Middle frontal gyrus (tissue), 1 donor: ENCODE measurements around the gene RUNX2.

Experiments used
- DNase-seq: peaks from one replicate; pipeline ENCODE4 v3.0.0-alpha.2; 2015; ENCODE audit warnings: low spot score; ENCODE audit errors: extremely low spot score

The RUNX2 gene

DNA sequence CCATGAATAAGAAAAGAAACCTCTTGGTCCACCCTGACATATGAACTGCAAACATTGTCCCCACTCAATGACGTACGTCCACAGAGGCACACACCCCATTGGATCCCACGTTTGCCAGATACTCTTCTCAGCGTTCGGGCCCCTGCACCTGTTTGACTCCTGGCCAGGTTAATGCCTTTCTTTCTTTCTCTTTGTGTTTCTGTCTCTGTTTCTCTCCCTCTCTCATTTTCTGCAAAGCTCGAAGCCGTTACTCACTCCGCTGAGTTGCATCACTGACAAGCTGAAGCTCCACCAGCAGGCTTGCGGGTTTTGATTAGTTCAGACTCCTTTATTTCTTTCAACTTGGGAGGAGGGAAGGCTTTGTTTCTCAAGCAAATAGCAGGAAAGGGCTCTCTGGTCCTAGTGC, 185.1 kb downstream of the RUNX2 start:
- no peak for DNase-seq

DNA sequence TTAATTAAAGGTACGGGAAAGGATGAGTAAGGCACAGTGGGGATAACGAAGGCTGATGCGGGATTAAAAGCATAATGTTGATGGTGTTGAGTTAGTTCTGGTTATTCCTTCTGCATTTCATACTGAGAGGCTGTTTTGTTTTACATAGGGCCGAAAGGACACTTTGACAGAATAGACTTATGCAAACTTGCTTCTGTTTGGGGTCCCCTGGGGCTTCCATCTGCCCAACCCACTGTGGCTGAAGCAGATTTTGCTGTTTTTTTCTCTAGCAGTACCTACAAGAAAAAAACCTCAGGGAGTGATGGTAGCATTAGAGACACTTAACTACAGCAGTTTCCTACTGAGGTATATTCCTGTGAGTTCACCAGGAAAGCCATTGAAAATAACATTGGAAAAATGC, 185.7 kb downstream of the RUNX2 start:
- DNase-seq, result no peak

DNA sequence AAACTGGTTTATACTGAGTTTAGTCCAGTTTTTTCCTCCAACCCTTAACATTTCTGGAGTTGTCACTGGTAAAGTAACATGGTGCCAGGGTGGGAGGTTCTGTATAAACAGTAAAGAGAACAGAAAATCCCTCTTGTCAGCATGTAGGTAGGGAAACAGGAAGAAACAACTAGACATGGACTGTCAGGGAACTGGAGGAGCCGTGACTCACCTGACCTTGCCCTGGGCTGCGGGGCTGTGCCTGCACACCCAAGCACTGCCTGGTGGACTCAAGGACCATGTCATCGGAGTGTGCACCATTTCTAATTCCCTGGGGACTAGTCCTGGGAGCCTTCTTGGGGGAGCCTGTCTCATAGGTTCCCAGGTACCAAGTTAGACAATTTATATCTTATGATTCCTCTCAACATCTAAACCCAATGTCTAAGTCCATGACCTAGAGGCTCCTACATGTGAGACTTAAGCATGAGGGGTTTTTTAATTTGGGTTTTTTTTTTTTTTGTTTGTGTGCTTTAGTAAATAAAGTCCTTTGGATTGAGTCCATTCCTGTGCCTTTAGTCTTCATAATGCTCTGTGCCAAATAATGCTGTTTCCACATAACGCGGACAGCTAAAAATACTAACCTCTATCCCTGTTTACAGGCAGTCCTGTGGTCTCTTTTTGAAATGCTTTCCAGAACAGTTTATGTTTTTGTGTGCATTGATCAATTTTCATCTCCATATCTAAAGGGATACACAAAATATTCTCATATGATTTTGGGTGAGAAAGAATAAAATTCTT, 186.5 kb downstream of the RUNX2 start:
- no peak for DNase-seq

DNA sequence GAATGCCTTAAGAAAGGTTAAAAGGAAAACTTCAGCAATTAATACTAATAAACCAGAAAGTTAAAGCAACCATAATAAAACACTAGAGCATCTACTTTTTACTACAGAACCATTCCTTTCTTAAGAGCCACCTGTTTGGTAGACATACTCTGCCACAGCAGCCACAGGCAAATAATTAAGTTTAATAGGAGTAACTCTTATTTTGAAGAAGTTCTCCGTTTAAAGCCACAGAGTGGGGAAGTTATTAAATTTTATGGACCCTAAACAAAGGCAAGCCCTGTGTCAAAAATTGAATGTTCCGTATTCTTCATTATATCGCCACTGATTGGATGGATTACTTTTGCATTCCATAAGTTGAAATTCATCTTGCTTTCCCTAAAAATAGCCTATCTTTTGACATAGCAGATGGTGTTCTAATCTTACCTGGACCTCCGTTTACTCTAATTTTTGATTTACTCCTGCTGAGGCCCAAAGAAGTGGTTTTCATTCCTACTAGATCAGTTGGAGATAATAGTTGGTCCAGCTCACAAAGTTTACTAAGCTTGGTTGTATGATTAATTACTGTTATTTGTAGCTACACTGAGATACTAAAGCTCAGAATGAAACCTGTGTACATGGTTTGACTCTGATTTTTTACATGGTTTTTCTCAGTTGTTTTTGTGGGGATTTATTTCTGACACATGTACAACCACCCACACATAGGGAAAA, 190.0 kb downstream of the RUNX2 start:
- DNase-seq, result no peak

- no peak for DNase-seq
Measured at GRCh38 chr6:45521226-45521625, 193.1 kb downstream of the RUNX2 start.

- no peak for DNase-seq
Measured at GRCh38 chr6:45522486-45522885, 194.4 kb downstream of the RUNX2 start.

GRCh38 chr6:45527210-45527609, 199.1 kb downstream of the RUNX2 start:
- DNase-seq, result no peak

DNA sequence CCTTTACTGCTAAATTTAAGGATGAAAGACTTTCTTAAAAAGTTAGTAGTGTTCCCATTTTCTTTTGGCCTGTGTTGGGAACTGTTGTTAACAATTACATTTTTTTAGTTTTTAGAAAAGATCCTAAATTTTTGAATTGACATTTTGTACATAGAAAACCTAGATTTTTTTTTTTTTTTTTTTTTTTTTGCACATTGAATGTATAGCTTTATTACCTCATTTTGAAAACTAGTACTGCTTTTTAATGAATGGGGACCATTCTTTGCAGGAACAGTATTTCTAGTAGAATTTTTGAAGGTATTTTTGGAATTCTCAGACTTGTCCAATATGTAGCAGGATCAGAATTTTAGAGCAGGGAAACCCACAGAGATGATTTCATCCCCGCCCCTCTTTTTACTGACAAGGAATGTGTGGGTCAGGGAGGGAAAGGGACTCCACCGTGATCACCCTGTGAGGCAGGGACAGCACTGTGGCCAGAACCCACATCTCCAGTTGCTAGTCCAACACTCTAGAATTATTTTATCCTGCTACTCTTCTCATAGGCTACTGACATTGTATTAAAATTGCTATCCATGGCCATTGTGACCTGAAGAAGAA, 204.0 kb downstream of the RUNX2 start:
- DNase-seq, result no peak

GRCh38 chr6:45532721-45533210, 204.6 kb downstream of the RUNX2 start:
- DNase-seq, result no peak

DNA sequence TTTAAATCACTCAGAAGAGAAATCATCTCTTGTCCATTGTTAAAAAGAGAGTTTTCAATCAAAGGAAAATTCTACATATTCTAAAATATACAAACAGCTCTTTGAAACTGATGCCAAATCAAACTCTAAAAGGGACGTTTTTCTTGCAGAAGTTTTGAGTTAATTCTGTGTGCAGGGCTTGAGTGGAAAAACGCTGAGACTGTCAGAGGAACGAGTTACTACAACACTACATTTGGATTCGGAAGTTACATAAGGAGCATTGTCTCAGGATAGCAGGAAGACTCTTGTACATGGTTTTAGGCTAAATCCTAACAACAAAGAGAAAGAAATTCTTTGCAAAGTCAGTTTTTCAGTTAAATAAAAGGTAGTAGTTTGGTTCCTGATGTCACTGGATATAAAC, 205.3 kb downstream of the RUNX2 start:
- DNase-seq, result no peak

- no peak for DNase-seq
Measured at GRCh38 chr6:45535933-45536332, 207.8 kb downstream of the RUNX2 start.

- no peak for DNase-seq
Measured at GRCh38 chr6:45537539-45537938, 209.4 kb downstream of the RUNX2 start.

DNA sequence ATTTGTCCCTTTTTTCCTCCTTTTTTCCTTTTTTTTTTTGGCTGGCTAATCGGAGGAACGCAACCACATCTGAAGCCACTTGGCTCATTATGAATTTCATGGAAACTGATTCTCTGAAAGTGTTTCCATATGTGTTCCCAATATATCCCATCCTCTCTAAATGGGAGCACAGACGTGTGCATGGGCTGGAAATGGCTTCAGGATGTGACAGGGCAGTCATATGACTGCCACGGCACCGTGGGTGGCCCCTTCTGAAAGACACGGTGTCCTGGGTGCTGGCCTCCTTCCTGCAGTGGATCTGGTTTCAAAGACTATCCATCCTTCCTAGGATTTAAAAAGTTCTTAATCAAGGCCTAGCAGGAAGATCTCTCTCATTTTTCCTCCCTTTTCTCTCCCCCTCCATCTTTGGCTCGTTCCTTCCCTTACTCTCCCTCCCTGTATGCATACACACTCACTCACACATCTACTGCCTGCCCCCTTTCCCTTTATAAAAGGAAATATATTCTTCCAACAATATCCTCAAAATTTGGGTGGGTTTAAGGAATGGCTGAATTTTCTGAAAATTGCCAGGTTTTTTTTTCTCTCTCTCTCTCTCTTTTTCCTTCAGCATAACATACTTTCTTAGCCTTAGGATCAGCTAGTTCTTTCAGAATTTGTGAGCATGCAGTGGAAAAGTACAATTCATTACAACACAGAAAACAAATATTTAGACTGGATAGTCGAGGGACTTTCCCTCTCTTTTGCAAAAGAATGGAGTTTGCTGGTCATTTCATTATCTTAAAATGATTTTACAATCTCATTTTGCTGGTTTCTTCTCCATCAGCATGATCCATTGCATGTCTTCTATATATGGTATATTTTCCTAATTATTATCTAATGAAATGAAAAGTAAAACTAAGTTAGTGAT, 210.8 kb downstream of the RUNX2 start:
- DNase-seq, result no peak

- DNase-seq, result no peak
Measured at GRCh38 chr6:45540375-45540920, 212.3 kb downstream of the RUNX2 start.

GRCh38 chr6:45541934-45542333, 213.8 kb downstream of the RUNX2 start:
- DNase-seq, result no peak

- DNase-seq, result no peak
Measured at GRCh38 chr6:45543298-45544235, 215.4 kb downstream of the RUNX2 start.

DNA sequence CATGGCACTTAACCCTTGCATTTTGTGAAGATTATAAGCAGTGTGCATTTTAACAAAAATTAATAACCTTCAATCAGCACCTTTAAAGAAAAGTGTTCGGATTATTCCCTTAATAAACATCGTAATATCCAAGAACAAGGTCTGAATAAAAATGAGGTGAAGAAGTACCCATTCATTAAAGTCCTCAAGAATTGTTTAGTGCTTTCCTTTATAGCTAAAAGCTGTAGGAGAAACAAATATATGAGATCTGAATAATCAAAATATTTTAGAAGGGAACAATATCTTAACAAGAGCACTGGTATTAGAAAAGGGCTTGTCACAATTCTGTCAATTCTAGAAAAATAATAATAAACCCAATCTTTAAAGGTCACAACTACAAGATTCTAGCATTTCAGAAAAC, 217.3 kb downstream of the RUNX2 start:
- DNase-seq, result no peak

- DNase-seq, result no peak
Measured at GRCh38 chr6:45548657-45549515, 220.8 kb downstream of the RUNX2 start.

DNA sequence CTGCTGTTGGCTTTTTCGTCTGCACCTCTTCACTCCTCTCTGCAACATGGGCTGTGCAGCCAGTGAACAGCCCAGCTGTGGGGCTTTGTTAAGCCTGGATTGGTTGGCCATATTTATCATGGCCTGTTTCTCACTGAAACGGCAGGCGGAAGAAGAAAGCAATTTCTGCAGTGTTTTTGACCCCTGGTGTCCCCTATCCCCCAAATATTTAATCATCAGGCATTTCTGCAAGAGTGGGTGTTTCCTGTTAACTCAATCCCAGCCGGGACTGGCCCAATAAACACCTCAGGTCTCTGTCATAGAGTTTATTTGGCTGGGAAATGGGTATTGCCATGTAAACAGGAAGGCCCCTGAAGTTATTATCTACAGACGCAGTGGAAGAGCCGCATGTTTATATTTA, 224.4 kb downstream of the RUNX2 start:
- no peak for DNase-seq
